Endometrial microvascular endothelial cells (primary cell): Measurements from ENCODE around the gene STK17A. TPM values are rescaled to one million over a fixed set of nuclear protein-coding genes. Genes with fewer than 3 reads are reported as not detected.

Source experiments
- in situ Hi-C: cut with HindIII; loops from 2 replicates; pipeline ENCODE4 v1.10.0; 2017; ENCODE audit warnings: low sequenced_read_pairs, low pct_unique_long_range_greater_than_20kb; ENCODE audit errors: inconsistent ontology term
- total RNA-seq: library from RNA; depleted of rRNA; stranded (reverse); fragments of >200 nt; gene quantifications from one replicate; pipeline ENCODE4 v1.2.3, GENCODE V29; 2015; ENCODE audit errors: inconsistent ontology term

The STK17A gene
- total RNA-seq, result 56.6 TPM

- in situ Hi-C loops, result no loop called here
These were observed at the start of gene STK17A for GRCh38 chr7:43582503-43583423. STK17A (plus strand) TSS chr7:43583108; CDS start chr7:43583244, 136 bp downstream.

- in situ Hi-C loops, result no loop called here
These were observed 49.0 kb upstream of the STK17A start for GRCh38 chr7:43533801-43534479.

GRCh38 chr7:43535031-43535451 is 47.9 kb upstream of the STK17A start:
- in situ Hi-C loops, result no loop called here

GRCh38 chr7:43535810-43536585 is 46.9 kb upstream of the STK17A start:
- in situ Hi-C loops, result no loop called here

GRCh38 chr7:43536773-43537172 is 46.1 kb upstream of the STK17A start:
- in situ Hi-C loops, result no loop called here

- in situ Hi-C loops, result no loop called here
These were observed 45.0 kb upstream of the STK17A start for GRCh38 chr7:43537765-43538403.

GRCh38 chr7:43538404-43538771 is 44.5 kb upstream of the STK17A start:
- in situ Hi-C loops, result no loop called here

GRCh38 chr7:43540471-43540870 is 42.4 kb upstream of the STK17A start:
- in situ Hi-C loops, result no loop called here

- in situ Hi-C loops, result no loop called here
These were observed 40.2 kb upstream of the STK17A start for GRCh38 chr7:43542716-43543115.

GRCh38 chr7:43546231-43546630 is 36.7 kb upstream of the STK17A start:
- in situ Hi-C loops, result no loop called here

- in situ Hi-C loops, result no loop called here
These were observed 32.5 kb upstream of the STK17A start for GRCh38 chr7:43550427-43550826.

GRCh38 chr7:43552122-43552521 is 30.8 kb upstream of the STK17A start:
- in situ Hi-C loops, result no loop called here

- in situ Hi-C loops, result no loop called here
These were observed 28.9 kb upstream of the STK17A start for GRCh38 chr7:43553999-43554398.

- in situ Hi-C loops, result no loop called here
These were observed 28.5 kb upstream of the STK17A start for GRCh38 chr7:43554423-43554822.

- in situ Hi-C loops, result no loop called here
These were observed 24.9 kb upstream of the STK17A start for GRCh38 chr7:43557831-43558495.

GRCh38 chr7:43559171-43559945 is 23.6 kb upstream of the STK17A start:
- in situ Hi-C loops, result no loop called here

GRCh38 chr7:43559946-43560335 is 23.0 kb upstream of the STK17A start:
- in situ Hi-C loops, result no loop called here
